NCI-H2196 (cell line): ENCODE measurements around the gene SLC9A3.

Experiments
- DNase-seq: peaks from one replicate; lab custom pipeline; 2025; ENCODE audit not compliant: unreplicated experiment; lab: John Stamatoyannopoulos, UW

SLC9A3 gene

GRCh38 chr5:446883-447263 is 77.4 kb downstream of the SLC9A3 start:
- peak; percentile 38 for DNase-seq

DNA sequence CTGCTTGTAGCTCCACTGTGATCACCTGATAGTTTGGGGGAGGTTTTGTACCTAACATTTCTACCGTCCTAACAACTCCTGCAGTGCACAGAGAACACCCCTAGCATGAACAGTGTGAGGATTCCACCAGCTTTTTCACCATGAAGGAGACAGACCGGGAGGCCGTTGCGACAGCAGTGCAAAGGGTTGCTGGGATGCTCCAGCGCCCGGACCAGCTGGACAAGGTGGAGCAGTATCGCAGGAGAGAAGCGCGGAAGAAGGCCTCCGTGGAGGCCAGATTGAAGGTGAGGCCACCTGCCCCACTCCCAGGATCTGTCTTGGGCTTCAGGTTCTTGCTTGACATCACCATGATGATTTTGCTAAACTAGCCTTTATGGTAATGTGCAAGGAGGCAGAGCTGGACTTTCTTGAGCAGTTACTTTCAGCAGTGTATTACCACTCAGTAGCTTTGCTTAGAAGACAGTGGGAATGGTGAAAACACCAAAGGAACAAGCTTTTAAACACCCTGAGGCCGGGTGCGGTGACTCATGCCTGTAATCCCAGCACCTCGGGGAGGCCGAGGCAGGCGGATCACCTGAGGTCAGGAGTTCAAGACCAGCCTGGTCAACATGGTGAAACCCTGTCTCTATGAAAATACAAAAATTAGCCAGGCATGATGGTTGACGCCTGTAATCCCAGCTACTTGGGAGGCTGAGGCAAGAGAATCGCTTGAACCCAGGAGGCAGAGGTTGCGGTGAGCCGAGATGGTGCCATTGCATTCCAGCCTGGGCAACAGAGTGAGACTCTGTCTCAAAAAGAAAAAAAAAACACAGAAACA is 78.0 kb downstream of the SLC9A3 start:
- no peak for DNase-seq

DNA sequence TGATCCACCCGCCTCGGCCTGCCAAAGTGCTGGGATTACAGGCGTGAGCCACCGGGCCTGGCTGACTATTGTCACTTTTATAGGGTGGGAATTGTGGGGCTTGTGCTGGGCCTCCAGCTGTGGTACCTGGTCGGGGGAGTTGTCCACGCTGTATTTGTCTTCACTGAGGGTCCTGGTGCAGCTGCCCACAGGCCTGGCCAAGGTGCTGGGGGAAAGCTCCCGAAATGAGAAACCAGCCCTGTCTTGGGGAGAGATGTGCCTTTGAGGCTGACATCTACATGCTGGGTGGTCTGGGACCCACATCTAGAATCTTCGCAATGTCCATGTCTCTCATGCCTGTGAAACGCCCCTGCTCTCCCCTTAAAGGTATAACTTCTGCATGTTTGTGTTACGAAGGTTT is 78.7 kb downstream of the SLC9A3 start:
- DNase-seq = no peak

DNA sequence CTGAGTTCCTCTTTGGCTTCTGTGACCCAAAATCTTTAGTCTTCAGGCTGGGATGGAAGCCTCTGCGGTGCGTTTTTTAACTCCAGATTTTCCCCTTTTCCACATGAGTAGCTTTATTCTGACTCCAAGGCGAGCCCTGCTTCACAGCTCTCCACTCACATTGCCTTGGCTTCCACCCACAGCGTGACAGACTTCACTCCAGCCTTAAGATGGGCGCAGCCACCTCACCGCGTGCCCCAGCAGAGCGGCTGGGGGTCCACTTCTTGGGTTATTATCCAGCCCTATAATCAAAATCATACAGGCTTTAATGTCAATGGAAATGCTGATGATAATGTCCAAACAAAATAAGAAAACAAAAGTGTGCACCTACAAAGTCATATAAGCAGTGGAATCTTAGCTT is 80.0 kb downstream of the SLC9A3 start:
- no peak for DNase-seq

- DNase-seq = no peak
Observed at GRCh38 chr5:443239-444151, 80.8 kb downstream of the SLC9A3 start.

- DNase-seq = peak; percentile 77
Observed at GRCh38 chr5:442335-443238, 81.7 kb downstream of the SLC9A3 start, which contains the start of gene EXOC3. TSS of gene EXOC3 (plus strand) at chr5:443176. CDS start at chr5:446206, 3,030 bp downstream.

DNA sequence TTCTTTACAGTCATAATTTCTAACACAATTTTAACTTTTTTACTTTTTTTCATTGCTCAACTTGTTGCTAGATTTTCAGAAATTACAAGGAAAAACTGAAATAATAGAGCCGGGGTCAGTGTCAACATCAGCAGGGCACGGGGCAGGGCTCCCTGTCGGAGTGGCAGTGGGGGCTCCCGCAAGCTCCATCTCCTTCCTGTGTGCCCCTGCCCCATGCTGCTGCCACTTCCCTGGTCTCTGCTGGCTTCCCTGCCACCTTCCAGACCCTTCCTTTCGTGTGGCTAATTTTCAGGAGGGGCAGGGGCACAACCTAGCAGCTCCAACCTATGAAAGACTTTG is 82.3 kb downstream of the SLC9A3 start:
- no peak for DNase-seq

GRCh38 chr5:440401-441201 is 83.6 kb downstream of the SLC9A3 start:
- no peak for DNase-seq

GRCh38 chr5:439636-440035 is 84.6 kb downstream of the SLC9A3 start:
- DNase-seq = no peak

- no peak for DNase-seq
Observed at GRCh38 chr5:439181-439580, 85.1 kb downstream of the SLC9A3 start.

GRCh38 chr5:438481-438981 is 85.7 kb downstream of the SLC9A3 start:
- DNase-seq = no peak

DNA sequence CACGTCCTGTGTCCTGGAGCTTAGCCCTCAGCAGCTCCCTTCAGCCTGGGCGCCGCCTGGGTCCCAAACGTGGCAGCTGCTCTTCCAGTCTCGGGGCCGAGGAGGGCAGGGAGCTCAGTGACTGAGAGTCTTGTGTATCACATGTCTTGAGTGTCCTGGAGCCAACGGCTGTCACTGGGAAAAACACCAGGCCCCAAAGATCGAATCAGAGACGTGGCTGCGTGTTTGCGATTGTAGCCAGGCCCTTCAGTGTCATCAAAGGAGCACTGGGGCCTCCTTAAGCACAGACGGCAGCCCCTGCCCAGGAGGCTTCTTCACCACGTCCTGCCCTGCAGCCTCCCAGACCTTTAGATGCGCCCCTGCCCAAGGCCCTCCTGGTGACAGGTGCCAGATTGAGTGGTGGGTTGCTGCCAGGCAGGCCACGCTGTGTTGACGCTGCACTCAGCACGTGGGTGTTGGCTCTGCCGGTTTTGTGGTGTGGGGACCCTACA is 86.9 kb downstream of the SLC9A3 start:
- no peak for DNase-seq

GRCh38 chr5:436641-436975 is 87.6 kb downstream of the SLC9A3 start:
- DNase-seq = no peak

DNA sequence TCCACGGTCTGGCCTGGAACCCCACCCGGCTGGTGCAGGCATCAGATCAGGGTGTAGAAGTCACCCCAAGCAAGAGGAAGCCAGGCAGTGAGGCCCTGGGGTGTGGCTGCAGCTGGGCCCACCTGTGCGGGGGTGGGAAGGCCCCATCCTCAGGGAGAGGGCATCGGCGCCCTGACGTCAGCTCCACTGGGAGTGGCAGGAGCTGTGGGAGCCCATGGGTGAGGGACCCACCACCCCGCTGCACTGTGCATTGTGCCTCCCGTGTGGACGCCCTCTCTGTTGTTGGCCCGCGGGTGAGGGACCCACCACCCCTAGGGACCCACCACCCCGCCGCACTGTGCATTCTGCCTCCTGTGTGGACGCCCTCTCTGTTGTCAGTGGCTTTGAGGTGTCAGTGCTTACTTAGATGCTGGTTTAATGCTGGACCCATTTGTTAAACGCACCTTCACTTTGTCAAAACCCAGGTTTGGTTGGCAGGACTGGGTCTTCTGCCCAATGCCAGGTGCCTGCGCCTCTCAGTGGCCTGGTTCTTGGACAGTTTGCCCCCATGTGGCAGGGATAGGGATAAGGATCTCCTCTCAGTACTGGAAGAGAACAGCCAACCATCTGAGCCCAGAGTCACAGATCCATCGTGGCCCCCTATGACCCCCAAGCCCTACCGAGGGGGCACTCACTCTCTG is 88.1 kb downstream of the SLC9A3 start:
- peak; percentile 38 for DNase-seq

GRCh38 chr5:435156-435790 is 89.0 kb downstream of the SLC9A3 start:
- DNase-seq = no peak

DNA sequence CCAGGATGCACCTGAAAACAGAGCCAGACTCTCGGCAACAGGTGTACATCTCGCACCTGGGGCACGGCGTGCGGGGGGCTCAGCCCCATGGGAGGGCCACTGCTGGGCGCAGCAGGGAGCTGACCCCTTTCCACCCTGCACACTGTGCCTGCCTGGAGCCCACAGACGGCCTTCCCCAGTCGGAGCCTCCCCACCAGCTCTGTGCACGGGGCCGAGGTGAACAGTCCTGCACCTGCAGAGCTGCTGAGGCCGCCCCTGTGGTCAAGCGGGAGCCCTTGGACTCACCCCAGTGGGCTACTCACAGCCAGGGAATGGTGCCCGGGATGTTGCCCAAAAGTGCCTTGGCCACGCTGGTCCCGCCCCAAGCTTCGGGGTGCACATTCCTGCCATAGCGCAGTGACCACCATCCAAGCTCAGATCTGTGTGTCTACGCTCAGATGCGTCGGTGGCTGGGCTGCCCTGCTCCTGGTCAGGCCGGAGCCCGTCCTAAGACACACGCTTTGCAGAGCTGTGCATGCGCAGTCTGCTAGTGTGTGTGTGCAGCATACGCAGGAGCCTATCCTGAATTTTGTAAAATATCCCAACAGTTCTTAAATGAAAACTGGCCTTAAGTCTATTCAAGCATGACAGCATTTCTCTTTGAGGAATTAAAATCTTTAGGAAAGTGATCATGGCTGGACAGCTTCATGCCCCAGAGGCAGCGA is 89.7 kb downstream of the SLC9A3 start:
- no peak for DNase-seq

DNA sequence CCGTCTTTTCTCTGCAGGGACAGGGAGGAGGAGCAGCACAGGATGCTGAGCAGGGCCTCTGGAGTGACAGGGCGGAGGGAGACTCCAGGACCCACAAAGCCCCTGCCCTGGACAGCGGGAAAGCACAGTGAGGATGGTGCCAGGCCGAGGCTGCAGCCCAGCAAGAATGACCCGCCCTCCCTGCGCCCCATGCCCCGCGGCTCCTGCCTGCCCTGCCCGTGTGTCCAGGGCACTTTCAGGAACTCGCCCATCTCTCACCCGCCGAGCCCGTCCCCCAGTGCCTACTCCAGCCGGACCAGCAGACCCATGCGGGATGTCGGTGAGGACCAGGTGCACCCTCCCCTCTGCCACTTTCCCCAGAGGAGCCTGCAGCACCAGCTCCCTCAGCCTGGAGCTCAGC is 90.4 kb downstream of the SLC9A3 start:
- no peak for DNase-seq
